ENCODE results near the gene UGT1A8.
"Not testable (repeated sequence)": the region's sequence is repeated elsewhere in the genome, so short reads cannot be mapped to it uniquely, and the experiment has no call there.

The UGT1A8 gene

GRCh38 chr2:233686928-233687327 lies 69.5 kb downstream of the UGT1A8 start:
- no peak for DNase-seq (ENCODE audit: low spot score)

DNA sequence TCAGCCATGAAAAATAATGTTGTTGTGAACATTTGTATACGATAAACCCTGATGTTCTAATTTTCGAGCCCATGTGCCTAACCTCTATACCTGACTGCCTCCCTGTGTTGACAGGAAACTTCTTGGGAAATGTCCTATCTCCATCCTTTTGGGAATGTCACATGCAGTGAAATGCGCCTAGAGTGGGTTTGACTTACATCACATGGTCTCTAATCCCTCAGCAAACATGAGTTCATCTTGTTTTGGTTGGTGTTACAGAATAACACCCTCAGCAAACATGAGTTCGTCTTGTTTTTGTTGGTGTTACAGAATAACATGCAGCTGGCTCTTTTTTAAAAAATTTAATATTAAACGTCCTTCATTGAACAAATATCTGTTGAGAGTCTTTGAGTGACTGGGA lies 70.9 kb downstream of the UGT1A8 start:
- no peak for DNase-seq (ENCODE audit: low spot score)

DNA sequence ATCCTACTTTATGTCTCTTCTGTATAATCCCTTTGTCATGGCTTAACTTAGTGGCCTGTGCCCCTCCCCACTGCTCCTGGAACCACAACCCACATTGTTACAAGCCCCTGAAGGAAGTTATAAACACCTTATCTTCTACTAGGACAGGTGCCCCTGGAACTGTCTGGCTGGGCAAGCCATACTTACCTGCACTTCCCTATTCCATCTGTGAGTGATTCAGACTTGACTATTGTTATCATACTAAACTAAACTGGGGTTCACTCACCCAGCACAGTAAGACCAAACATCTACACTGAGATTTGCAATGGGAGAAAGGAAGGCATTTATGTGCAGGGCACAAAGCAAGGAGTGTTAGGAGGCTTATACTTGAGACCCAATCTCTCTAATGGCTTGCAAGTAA lies 71.6 kb downstream of the UGT1A8 start:
- no peak for DNase-seq (ENCODE audit: low spot score)

DNA sequence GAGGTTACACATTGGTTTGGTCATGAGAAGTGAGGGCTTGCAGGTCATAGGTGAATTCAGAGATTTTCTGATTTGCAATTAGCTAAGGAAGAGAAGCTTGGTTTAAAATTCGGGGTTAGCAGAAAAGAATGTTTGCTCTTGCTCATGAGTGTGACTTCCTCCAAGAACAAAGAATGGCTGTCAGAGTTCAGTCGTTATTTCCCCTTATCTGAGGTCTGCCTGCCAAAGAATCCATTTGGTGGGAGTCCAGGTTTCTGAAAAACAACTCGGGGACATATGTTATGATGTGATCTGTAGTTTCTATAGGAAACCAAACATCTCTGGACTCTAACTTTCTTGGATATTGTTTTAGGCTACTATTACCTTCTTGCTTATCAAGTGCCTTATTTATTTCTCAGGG lies 72.1 kb downstream of the UGT1A8 start:
- DNase-seq (ENCODE audit: low spot score): no peak

- DNase-seq (ENCODE audit: low spot score): no peak
These were observed 73.0 kb downstream of the UGT1A8 start for GRCh38 chr2:233690444-233690843.

DNA sequence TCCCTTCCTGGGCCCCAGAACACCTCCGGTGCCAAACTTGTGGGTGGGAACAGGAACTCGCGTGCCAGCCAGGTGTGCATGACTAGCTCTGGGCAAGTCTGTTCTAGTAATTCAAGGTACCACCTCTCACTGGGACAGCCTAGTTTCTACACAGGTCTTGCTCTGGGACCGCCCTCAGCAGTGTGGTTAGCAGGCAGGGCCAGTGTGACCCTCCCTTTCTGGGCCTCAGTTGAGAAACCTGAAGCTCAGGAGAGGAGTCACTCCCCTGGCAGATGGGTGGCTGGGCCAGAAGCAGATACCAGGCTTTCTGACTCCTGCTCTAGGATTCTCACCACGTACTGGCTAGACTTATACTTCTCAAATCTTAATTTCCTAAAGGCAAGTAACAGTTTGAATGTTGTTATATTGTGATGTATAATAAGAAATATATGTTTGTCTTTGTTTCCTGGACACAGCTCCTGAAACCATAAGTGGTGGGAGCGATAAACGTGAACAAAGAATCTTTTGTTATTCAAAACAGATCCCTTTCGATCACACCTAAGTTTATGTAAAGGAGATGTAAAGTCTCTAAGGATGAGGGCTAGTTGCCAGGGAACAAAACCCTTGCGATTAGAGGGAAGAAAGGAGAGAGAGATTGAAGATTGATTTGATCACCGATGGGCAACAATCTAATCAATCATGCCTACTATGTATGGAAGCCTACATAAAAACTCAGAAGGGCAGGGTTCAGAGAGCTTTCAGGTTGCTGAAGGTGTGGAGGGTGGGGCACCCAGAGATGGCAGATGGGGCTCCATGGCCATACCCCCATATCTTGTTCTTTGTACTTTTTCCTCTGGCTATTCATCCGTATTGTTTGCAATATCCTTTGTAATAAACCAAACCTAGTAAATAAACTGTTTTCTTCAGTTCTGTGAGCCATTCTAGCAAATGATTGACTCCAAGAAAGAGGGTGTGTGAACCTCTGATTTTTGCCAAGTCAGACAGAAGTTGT lies 74.3 kb downstream of the UGT1A8 start:
- DNase-seq (ENCODE audit: low spot score): no peak

DNA sequence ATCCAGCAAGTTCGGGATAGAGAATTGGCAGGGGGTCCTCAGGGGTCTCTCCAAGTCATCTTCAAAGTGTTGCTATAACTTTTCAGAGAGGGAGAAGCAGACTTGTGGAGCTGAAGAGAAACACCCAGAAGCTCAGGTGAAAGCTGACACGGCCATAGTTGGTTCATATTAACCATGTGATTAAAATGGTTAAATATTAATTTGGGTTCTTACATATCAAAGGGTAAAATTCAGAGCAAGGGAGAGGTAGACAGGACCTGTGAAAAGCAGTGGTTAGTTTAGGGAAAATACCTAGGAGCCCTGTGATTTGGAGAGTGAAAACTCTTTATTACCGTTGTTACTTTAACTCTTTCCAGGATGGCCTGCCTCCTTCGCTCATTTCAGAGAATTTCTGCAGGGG lies 75.2 kb downstream of the UGT1A8 start, which contains the start of gene UGT1A6:
Gene UGT1A6 (plus strand): TSS at position 243 of the 400 bp plus-strand sequence. CDS start 115 bp downstream, at position 358.
- no peak for DNase-seq (ENCODE audit: low spot score)

DNA sequence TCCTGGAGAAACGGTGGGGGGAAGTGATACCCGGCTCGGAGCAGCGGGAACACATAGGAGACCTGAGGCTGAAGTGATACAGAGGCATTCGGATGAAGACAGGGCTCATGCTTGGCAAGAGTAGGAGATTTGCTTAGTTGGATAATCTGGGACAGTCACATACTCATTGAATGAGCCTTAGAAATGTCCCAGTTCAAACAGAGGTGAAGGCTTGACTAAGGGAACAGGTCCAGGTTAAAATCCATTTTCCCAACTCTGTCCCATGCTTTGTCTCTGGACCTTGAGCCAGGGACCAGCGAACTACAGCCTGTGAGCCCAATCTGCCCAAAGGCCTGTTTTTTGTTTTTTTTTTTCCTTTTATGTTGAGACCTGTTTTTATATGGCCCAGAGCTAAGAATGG lies 76.5 kb downstream of the UGT1A8 start:
- no peak for DNase-seq (ENCODE audit: low spot score)

DNA sequence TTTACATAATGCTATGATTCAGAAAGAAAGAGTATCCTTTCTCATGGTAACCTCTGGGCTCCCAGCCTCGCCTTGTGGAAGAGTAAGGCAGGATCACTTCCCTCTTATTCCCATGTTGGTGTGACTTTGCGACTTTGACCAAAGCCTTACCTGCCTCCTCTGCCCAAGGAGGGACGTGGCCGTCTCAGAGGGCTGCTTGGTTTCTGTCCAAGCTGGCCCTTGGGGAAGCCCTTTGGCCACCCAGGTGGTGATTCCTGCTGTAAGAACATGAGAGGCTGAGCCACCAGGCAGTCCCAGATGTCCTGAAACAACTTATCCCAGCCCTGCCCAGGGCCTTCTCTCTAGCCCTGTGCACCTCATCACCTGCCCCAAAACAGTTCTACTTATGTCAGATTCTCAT lies 81.3 kb downstream of the UGT1A8 start:
- no peak for DNase-seq (ENCODE audit: low spot score)

GRCh38 chr2:233699424-233700027 lies 82.1 kb downstream of the UGT1A8 start:
- DNase-seq (ENCODE audit: low spot score): no peak

DNA sequence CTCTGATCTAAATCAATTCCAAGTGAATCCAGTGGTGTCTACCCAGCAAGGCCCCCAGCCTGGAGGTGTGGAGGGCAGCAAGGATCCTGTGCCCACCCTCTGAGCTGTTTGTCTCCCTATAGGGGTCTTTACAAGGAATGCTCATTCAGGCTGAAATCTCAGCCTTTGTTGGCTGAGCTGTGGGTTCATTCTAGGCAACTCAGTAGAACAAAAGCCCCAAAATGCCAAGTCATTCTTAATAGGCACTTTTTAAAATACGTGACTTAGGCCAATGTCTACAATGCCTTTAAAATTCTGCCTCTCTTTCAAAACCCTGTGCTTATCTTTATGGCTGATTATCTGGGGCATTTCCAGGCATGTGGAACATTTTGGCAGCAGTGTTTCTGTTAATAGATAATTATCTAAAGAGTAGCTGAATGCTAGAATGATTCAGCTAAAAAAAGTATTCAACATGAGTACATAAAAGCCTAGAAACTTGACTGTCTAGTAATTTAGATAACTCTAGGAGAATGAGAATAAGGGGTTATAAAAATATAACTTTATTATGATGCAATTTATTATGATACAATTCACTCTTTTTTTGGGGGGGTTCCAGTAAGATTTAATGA lies 82.7 kb downstream of the UGT1A8 start:
- no peak for DNase-seq (ENCODE audit: low spot score)

DNA sequence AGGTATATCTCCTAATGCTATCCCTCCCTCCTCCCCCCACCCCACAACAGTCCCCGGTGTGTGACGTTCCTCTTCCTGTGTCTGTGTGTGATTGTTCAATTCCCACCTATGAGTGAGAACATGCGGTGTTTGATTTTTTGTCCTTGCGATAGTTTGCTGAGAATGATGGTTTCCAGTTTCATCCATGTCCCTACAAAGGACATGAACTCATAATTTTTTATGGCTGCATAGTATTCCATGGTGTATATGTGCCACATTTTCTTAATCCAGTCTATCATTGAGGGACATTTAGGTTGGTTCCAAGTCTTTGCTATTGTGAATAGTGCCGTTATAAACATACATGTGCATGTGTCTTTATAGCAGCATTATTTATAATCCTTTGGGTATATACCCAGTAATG lies 83.4 kb downstream of the UGT1A8 start:
- DNase-seq (ENCODE audit: low spot score): not testable (repeated sequence)

DNA sequence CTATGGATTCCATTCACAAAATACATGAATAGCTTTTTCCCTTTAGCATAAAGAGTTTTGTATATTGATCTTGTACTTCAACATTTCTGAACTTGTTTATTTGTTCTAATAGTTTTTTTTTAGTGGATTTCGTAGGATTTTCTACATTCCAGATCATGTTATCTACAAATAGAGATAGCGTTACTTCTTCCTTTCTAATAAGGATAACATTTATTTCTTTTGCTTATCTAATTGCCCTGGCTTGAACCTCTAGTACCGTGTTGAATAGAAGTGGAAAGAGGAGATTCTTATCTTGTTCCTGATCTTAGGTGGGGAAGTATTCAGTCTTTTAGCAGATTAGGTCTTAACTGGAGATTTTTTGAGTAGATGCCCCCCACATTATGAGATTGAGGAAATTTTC lies 84.8 kb downstream of the UGT1A8 start:
- no peak for DNase-seq (ENCODE audit: low spot score)

DNA sequence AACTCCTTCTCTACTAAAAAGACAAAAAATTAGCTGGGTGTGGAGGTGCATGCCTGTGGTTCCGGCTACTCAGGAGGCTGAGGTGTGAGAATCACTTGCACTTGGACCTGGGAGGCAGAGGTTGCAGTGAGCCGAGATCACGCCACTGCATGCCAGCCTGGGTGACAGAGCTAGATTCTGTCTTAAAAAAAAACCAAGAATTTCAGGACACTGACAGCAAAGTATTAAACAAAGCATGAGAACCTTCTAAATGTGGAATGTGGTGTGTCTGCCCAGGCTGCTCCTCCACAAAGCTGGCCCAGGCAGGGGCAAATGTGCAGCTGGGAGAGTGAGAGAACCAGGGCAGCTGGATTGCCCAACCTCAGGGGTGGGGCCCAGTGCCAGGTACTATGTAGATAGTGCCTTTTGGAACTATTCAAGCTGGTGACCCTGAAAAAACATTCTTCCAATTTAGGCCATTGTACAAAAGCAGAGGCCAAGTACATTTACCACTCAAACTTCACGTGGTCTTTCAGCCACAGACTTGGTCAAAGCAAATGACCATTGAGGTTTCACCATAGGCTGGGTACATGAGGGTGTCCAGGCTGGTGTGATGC lies 88.6 kb downstream of the UGT1A8 start:
- DNase-seq (ENCODE audit: low spot score): no peak

DNA sequence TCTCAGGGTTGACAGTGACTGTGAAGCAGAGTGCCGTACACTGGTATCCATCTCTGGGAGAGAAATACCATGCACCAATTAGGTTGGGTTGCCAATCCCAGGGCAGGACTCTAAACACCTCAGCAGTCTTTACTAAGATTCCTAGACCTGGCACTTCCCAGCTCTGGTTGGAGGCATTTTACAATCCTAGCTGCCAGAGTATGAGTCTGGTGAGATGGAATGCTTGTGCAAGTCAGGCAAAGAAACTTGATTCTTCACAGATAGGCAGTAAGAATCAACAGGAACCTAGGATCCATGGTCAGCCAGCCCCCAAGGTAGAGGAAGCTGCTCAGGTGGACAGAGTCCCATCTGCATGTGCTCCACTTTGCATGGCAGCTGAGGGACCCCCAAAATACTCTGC lies 89.3 kb downstream of the UGT1A8 start:
- no peak for DNase-seq (ENCODE audit: low spot score)

DNA sequence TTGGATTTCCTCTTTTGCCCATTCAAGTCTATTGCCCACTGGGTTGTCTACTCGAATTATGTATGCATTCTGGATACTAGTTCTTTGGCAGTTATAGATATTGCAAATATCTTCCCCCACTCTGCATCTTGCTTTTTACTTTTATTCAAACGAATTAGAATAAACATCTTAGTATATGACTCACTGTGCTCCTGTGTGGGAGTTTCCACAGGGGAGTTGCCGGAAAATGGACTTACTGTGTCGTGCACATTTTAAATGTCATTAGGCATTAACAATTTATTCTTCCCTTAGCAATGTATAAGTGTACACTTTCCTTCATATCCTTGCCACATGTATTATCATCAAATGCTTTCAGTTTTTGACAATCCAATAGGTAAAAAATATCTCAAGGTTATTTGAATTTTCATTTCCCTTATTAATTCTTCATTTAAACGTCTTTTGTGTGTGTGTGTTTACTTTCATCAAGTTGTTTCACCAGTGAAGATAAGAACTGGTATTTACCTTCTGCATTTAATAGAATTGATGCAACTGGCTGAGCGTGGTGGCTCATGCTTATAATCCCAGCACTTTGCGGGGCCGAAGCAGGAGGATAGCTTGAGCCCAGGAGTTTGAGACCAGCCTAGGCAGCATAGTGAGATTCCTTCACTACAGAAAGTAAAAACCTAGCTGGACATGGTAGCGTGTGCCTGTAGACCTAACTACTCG lies 90.7 kb downstream of the UGT1A8 start:
- no peak for DNase-seq (ENCODE audit: low spot score)

DNA sequence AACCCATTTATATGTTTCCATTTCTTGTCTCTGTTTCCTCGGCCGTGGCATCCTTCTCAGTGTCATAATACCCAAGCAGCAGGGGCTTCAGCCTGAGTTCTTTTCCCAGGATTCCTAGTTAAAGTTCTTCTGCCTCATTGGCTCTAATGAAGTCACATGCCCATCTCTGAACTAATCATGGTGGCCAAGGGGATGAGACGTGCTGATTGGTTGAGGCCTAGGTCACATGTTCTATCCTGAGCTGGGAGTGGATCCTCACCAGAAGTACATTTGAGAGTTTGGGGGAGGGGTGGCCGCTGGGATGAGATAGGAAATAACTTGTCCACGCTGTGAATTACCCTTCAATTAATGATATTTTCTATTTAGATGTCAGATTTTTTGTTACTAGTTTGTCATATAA lies 91.5 kb downstream of the UGT1A8 start:
- DNase-seq (ENCODE audit: low spot score): no peak

GRCh38 chr2:233711312-233712008 lies 94.0 kb downstream of the UGT1A8 start:
- DNase-seq (ENCODE audit: low spot score): peak; percentile 63

GRCh38 chr2:233712611-233713261 lies 95.3 kb downstream of the UGT1A8 start, which contains the start of gene UGT1A5:
TSS of gene UGT1A5 (plus strand) at chr2:233712907. CDS start at chr2:233712992, 85 bp downstream.
- DNase-seq (ENCODE audit: low spot score): no peak

GRCh38 chr2:233713262-233713615 lies 95.8 kb downstream of the UGT1A8 start:
- DNase-seq (ENCODE audit: low spot score): no peak

- no peak for DNase-seq (ENCODE audit: low spot score)
These were observed 96.7 kb downstream of the UGT1A8 start for GRCh38 chr2:233714121-233714520.
